Measurements from ENCODE around the gene ERFL. TPM values are rescaled to one million over a fixed set of nuclear protein-coding genes. Genes with fewer than 3 reads are reported as not detected.
A peak's percentile ranks its signal among the peaks of the same experiment; 100 is the strongest.

ERFL gene
- total RNA-seq, 1 donor from 2014 or later, result not detected

GRCh38 chr19:41859618-41860418 is 68.4 kb downstream of the ERFL start, which contains the start of gene RPS19:
TSS of gene RPS19 (plus strand) at chr19:41860255. CDS start at chr19:41860775, 520 bp downstream.
- DNase-seq (ENCODE audit: low read depth in 2 of 2), result peak; percentile 98 to 99

GRCh38 chr19:41859213-41859617 is 69.0 kb downstream of the ERFL start:
- DNase-seq (ENCODE audit: low read depth in 2 of 2), result no peak

Other genes starting within 250 kb of the ERFL start
- 0.44 and 0.60 TPM in 2 replicates for gene CEACAM7, start 240.2 kb downstream of the ERFL start, total RNA-seq
- not detected in 2 replicates for gene CEACAM5, start 219.8 kb downstream of the ERFL start, total RNA-seq
- not detected in 2 replicates for gene CEACAM6, start 172.9 kb downstream of the ERFL start, total RNA-seq
- not detected in 2 replicates for gene CEACAM3, start 131.9 kb downstream of the ERFL start, total RNA-seq
- not detected in 2 replicates for gene LYPD4, start 83.8 kb downstream of the ERFL start, total RNA-seq
- gene DMRTC2, start 83.4 kb downstream of the ERFL start, total RNA-seq, result not detected in 2 replicates
- gene RPS19, start 68.2 kb downstream of the ERFL start, total RNA-seq, result 1,113 and 1,209 TPM in 2 replicates
- gene CD79A, start 51.2 kb downstream of the ERFL start, total RNA-seq, result not detected in 2 replicates
- 24.0 and 34.7 TPM in 2 replicates for gene ARHGEF1, start 45.3 kb downstream of the ERFL start, total RNA-seq
- gene RABAC1, start 30.9 kb upstream of the ERFL start, total RNA-seq, result 125 and 173 TPM in 2 replicates
- gene ATP1A3, start 65.8 kb upstream of the ERFL start, total RNA-seq, result under 0.01 TPM in 1 of 2 replicates, not detected in the other
- not detected in 2 replicates for gene GRIK5, start 141.8 kb upstream of the ERFL start, total RNA-seq
- gene ZNF574, start 147.7 kb upstream of the ERFL start, total RNA-seq, result 6.3 and 9.1 TPM in 2 replicates
- 0.20 and 0.22 TPM in 2 replicates for gene POU2F2, start 204.0 kb upstream of the ERFL start, total RNA-seq